CD4-positive, alpha-beta T cell (primary cell): ENCODE measurements around the gene PRDM1. TPM values are rescaled to one million over a fixed set of nuclear protein-coding genes. Genes with fewer than 3 reads are reported as not detected.

Experiments
- ATAC-seq: fragments of 200-7000 bp; cut with Tn5 transposase; one replicate; pipeline ENCODE4 v1.10.0; 2022; ENCODE audit warnings: mild to moderate bottlenecking; ENCODE audit not compliant: poor library complexity
- CTCF ChIA-PET: fragments of 350-600 bp; sonication (Branson Sonifier 250); formaldehyde crosslinking; loops from one replicate; lab custom pipeline; 2021; ENCODE audit warnings: antibody characterized with exemption, inconsistent platforms; lab: Charles Lee
- POLR2A ChIA-PET: fragments of 350-600 bp; sonication (Branson Sonifier 250); formaldehyde crosslinking; loops from one replicate; lab custom pipeline; 2021; ENCODE audit warnings: antibody characterized with exemption, inconsistent platforms; lab: Charles Lee
- DNase-seq, 14 experiments: peaks; one replicate each; pipeline ENCODE4 v3.0.0-alpha.2; 2013 to 2020; ENCODE audit warnings: mixed read lengths in 2 of 14
- H3K27ac ChIP-seq, 2 donors: one replicate each; pipeline versions ENCODE4 v1.5.1 to v1.7.0; 2013; ENCODE audit warnings: low read length in 2 of 2, low read depth in 1 of 2, mild to moderate bottlenecking in 1 of 2
- H3K27me3 ChIP-seq, 2 experiments: 1 replicate in 1 of 2; 2 replicates in 1 of 2; pipeline versions ENCODE4 v1.6.1 to v1.7.0; 2013; ENCODE audit warnings: low read length in 2 of 2, control low read depth in 1 of 2, mild to moderate bottlenecking in 1 of 2, moderate library complexity in 1 of 2; ENCODE audit not compliant: insufficient read depth in 2 of 2, control insufficient read depth in 1 of 2
- H3K36me3 ChIP-seq: one replicate; pipeline ENCODE4 v1.6.1; 2013; ENCODE audit warnings: low read length, control low read depth; ENCODE audit not compliant: insufficient read depth
- H3K4me1 ChIP-seq: one replicate; pipeline ENCODE4 v1.6.1; 2013; ENCODE audit warnings: low read length, control low read depth; ENCODE audit not compliant: insufficient read depth
- H3K4me3 ChIP-seq: one replicate; pipeline ENCODE4 v1.5.1; 2013; ENCODE audit warnings: mild to moderate bottlenecking, low read length, moderate library complexity
- H3K9me3 ChIP-seq, 2 experiments: 1 replicate in 1 of 2; 2 replicates in 1 of 2; pipeline versions ENCODE4 v1.6.1 to v1.7.0; 2013; ENCODE audit warnings: low read length in 2 of 2, mild to moderate bottlenecking in 2 of 2, control low read depth in 1 of 2, moderate library complexity in 1 of 2; ENCODE audit not compliant: control insufficient read depth in 1 of 2, insufficient read depth in 1 of 2
- H3K27ac Mint-ChIP-seq: one replicate; pipeline ENCODE4 v1.8.0; 2020; ENCODE audit warnings: mixed read lengths
- H3K27me3 Mint-ChIP-seq: one replicate; pipeline ENCODE4 v1.8.0; 2021; ENCODE audit warnings: mixed read lengths
- H3K36me3 Mint-ChIP-seq: one replicate; pipeline ENCODE4 v1.8.0; 2021; ENCODE audit warnings: low read depth, mixed read lengths
- H3K4me1 Mint-ChIP-seq: one replicate; pipeline ENCODE4 v1.8.0; 2021; ENCODE audit warnings: low read depth, mixed read lengths
- H3K4me3 Mint-ChIP-seq: one replicate; pipeline ENCODE4 v1.8.0; 2020; ENCODE audit warnings: mild to moderate bottlenecking, mixed read lengths
- H3K9me3 Mint-ChIP-seq: one replicate; pipeline ENCODE4 v1.8.0; 2020; ENCODE audit warnings: mixed read lengths
- intact Hi-C, 2 experiments: fragments of 100-400 bp; cut with DNase I in 1 of 2; cut with micrococcal nuclease in 1 of 2; formaldehyde crosslinking; loops; one replicate each; pipeline versions ENCODE4 v1.15.1 to v1.9.0; 2023 to 2025; cut with DNase I, micrococcal nuclease
- total RNA-seq, 174 experiments: library from RNA in 2 of 174; stranded (reverse) in 2 of 174; gene quantifications; one replicate each; pipeline ENCODE4 v1.2.3 and lab custom pipeline; 2021 to 2026
- TF ChIP-seq, protein P1 (sequence below): fragments of 200-600 bp; IDR thresholded peaks from one replicate; pipeline ENCODE4 v1.8.0; 2022; ENCODE audit warnings: antibody characterized with exemption, mild to moderate bottlenecking

Gene PRDM1
- total RNA-seq, 2 experiments from 2014 or later: 69.9 to 83.4 TPM

DNA sequence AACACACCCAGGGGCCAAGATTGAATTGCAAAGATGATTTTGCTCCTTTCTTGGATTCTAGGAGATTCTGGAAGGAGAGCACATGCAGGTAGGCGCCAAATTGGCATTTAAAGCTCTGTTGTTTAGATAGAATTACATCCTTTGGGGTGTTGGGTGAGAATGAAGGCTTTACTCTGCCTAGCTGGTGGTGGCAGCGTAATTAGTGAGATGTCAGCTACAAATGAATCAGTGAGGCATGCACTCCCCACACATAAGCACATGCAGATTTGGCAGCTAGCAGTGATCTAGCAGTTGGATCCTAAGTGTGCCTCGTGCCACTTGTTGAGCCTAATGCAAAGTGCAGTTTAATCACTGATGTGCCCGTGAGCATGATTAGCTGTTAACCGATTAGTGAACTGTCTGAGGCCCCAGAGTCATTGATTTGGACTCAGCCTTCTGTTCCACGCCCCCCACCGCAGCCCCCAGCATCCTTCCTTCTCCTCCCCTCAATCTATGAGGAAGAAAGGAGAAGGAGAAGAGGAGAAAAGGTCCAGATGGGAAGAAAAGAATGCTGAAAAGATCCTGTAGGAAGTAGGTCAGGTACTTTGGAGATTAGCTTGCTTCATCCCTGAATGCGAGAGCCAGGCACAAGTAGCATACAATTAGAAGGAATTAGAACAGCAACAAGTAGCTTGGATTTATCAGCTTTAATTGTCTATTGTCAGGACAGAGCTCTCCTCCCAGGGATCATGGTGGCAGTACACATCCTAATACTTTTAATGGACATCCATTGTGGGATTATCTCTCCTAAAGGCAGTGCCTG lies 6.0 kb upstream of the PRDM1 start:
- Histone ChIP-seq H3K4me3 (no peak overlapping the region), H3K9me3 (no peaks in the 10 kb centered on the region), H3K4me1 (peaks cover 25% of the 10 kb centered on the region), H3K27me3 (no peaks in the 10 kb centered on the region), H3K36me3 (no peaks in the 10 kb centered on the region), H3K27ac (no peak overlapping the region)
- Mint-ChIP-seq H3K27me3 (peaks cover 3% of the 10 kb centered on the region), H3K9me3 (no peaks in the 10 kb centered on the region), H3K4me1 (peaks cover 33% of the 10 kb centered on the region), H3K27ac (no peak overlapping the region), H3K36me3 (no peaks in the 10 kb centered on the region), H3K4me3 (no peak overlapping the region)
- ATAC-seq (no peak), DNase-seq (no peak)
- CTCF ChIA-PET: interaction anchor here (0.7 kb wide), 1 partner anchor 174 kb away, joined by 3 read pairs; no protein-coding TSS in a partner anchor
- intact Hi-C loops: loop anchor here in 1 of 2 experiments (10.0 kb wide), 1 partner anchor 595 kb away; no protein-coding TSS in a partner anchor
- POLR2A ChIA-PET: interaction anchor here (0.6 to 1.7 kb wide), 4 partner anchors 11 to 117 kb away, joined by 3 to 6 read pairs (median 3); no protein-coding TSS in a partner anchor
- TF ChIP-seq, protein P1, sequence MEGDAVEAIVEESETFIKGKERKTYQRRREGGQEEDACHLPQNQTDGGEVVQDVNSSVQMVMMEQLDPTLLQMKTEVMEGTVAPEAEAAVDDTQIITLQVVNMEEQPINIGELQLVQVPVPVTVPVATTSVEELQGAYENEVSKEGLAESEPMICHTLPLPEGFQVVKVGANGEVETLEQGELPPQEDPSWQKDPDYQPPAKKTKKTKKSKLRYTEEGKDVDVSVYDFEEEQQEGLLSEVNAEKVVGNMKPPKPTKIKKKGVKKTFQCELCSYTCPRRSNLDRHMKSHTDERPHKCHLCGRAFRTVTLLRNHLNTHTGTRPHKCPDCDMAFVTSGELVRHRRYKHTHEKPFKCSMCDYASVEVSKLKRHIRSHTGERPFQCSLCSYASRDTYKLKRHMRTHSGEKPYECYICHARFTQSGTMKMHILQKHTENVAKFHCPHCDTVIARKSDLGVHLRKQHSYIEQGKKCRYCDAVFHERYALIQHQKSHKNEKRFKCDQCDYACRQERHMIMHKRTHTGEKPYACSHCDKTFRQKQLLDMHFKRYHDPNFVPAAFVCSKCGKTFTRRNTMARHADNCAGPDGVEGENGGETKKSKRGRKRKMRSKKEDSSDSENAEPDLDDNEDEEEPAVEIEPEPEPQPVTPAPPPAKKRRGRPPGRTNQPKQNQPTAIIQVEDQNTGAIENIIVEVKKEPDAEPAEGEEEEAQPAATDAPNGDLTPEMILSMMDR: no peak

DNA sequence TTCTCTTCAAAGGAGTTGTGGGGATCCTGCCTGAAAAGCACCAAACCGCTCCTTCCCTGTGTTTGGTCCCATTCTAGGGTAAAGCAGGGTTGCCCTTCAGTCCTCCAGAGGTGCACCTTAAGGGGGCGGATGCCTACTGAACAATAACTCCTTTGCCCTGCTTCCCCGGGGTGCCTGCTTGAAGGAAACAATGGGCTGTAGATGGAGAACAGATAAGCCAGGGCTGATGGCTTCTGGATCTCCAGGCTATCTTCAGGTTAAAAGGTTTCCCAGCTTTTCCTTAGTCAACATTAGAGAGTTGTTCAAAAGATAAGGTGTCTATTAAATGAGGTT lies 5.4 kb upstream of the PRDM1 start:
- no peak overlapping the region for H3K27ac Mint-ChIP-seq
- ATAC-seq: no peak
- ChIA-PET POLR2A (interaction anchor here (0.8 to 1.7 kb wide), 2 partner anchors 12 to 25 kb away, joined by 3 to 6 read pairs; no protein-coding TSS in a partner anchor), CTCF (no interaction called here)
- TF ChIP-seq, protein P1: no peak
- no peaks in the 10 kb centered on the region for H3K36me3 ChIP-seq
- H3K27ac ChIP-seq: no peak overlapping the region
- intact Hi-C loops: loop anchor here in 1 of 2 experiments (10.0 kb wide), 1 partner anchor 596 kb away; no protein-coding TSS in a partner anchor
- no peak overlapping the region for H3K4me3 Mint-ChIP-seq
- no peaks in the 10 kb centered on the region for H3K36me3 Mint-ChIP-seq
- H3K9me3 ChIP-seq: no peaks in the 10 kb centered on the region
- H3K4me1 ChIP-seq: peaks cover 31% of the 10 kb centered on the region
- no peak for DNase-seq
- H3K9me3 Mint-ChIP-seq: no peaks in the 10 kb centered on the region
- no peaks in the 10 kb centered on the region for H3K27me3 ChIP-seq
- peaks cover 7% of the 10 kb centered on the region for H3K27me3 Mint-ChIP-seq
- H3K4me3 ChIP-seq: no peak overlapping the region
- H3K4me1 Mint-ChIP-seq: peaks cover 39% of the 10 kb centered on the region

DNA sequence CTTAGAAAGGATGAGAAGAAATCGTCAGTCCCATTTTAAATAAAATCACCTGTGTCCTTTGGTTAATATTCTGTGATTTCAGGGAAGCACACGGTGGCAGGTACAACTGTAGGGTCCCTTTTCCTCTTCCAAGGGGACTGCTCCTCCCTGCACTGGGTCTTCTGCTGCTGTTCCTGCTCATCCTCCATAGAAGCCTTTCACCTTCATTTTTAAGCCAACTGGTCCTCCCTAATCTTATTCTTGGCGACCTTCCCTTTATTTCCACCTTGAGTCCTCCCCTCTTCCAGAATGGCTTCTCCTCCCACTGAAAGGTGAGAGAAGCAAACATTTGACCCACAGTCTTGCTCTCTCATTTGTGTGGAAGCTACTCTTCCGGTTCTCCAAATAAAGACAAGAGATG lies 4.4 kb upstream of the PRDM1 start:
- Mint-ChIP-seq H3K27ac (no peak overlapping the region), H3K9me3 (no peaks in the 10 kb centered on the region), H3K4me1 (peaks cover 46% of the 10 kb centered on the region), H3K4me3 (no peak overlapping the region), H3K27me3 (peaks cover 13% of the 10 kb centered on the region), H3K36me3 (no peaks in the 10 kb centered on the region)
- no peak overlapping the region for H3K4me3 ChIP-seq
- ChIA-PET CTCF (no interaction called here), POLR2A (no interaction called here)
- ATAC-seq: no peak
- TF ChIP-seq, protein P1: no peak
- H3K27ac ChIP-seq: no peak overlapping the region
- H3K4me1 ChIP-seq: peaks cover 36% of the 10 kb centered on the region
- H3K9me3 ChIP-seq: no peaks in the 10 kb centered on the region
- no peaks in the 10 kb centered on the region for H3K27me3 ChIP-seq
- intact Hi-C loops: loop anchor here in 1 of 2 experiments (10.0 kb wide), 1 partner anchor 597 kb away; no protein-coding TSS in a partner anchor
- H3K36me3 ChIP-seq: no peaks in the 10 kb centered on the region
- DNase-seq: no peak
